ENCODE measurements around the gene BBS1.
"Not testable (repeated sequence)": the region's sequence is repeated elsewhere in the genome, so short reads cannot be mapped to it uniquely, and the experiment has no call there.

Gene BBS1

GRCh38 chr11:66582565-66583147, 72.2 kb downstream of the BBS1 start:
- DNase-seq = not testable (repeated sequence)

All from T-helper 9 cell (primary cell).